Hematopoietic multipotent progenitor cell treated with erythropoietin and hydrocortisone succinate and interleukin-3 and kit ligand, for 6 days (in vitro differentiated cells): ENCODE data around the gene MAD2L1.

Source experiments
- DNase-seq: peaks from one replicate; pipeline ENCODE4 v3.0.0-alpha.2; 2015

MAD2L1 gene

DNA sequence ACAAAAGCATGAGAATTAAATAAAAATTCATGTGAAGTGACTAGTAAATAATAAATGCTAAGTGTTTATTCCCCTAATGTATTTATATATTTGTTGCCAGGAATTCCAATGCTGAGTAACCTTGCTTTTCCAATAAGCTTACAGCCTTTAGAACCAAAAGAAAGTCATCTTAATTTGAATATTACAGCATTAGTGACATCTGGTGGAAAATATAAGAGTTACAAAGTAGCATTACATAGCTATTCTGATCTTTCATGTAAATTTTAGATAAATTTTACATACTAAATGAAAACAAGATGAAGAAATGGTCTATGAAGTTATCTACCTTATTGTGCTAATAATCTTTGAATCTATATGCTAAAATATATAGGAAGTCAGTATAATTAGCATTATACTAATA, 10.4 kb downstream of the MAD2L1 start:
- DNase-seq: peak; percentile 44

DNA sequence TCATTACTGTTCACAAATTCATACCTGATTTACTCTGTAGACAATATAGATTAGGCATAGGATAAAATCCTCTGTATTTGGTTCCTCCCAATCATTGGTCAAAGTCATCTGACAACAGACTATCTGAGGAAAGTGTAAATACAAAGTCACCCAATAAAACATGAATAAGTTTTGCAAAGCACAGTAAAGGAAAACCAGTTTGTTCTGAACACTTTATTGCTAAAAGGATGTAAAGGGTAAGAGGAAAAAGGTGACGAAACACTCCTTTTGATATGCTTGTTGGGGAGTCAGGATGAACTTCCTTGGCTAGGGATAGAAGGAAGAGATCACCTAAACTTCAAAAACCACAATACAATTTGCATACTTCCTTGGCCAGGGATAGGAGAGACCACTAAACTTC, 10.9 kb downstream of the MAD2L1 start:
- no peak for DNase-seq

DNA sequence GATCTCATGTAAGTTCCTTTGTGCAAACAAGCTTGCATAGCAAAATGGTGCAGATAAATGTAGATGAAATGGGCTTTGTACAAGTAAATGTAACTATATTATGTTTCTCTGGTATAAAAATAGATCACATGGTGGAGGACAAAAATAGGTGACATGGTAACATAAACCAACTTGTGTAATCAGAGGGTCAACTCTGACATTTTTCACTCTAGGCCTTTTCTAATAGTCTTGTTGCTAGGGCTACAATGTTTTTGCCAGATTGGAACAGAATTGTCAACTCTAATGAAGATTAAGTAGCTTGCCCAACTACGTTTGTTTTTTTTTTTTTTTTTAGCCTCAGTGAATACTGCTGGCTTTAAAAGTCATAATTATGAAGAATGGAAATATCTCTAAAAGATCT, 11.5 kb downstream of the MAD2L1 start:
- no peak for DNase-seq

DNA sequence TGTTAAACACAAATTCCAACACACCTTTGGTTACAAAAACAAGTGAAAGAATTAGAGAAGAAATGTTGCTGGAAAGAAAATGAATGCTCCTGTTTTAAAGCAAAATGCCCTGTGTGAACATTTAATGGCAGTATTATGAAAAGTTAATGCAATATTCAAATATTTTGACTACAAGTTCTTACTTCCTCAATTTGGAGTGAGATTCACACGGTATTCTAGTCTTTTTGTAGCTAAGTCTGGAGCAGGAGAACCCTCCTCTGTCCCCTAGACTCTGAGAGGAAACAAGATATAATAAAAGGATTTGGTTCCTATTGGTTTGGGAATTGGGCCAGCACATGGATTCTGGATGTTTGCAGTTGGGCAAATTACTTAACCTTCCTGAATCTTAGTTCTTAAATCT, 12.7 kb downstream of the MAD2L1 start:
- no peak for DNase-seq

DNA sequence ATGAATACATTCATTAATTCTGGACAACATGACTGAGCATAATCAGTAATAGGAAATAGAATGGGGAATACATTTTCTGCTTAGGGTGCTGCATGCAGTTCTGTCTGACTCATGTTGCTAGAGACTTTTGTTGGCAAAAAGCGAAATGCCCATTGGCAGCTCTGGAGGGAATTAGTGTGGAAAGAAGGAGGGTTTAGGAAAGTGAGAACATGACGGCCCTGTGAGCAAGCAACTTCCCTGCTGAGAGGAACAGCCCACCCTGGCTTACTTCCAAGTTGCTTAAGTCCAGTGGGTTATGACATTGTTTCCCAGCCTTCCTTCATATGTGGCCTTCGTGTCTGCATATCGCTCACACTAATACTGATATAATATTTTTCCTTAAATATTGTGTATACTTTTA, 13.8 kb downstream of the MAD2L1 start:
- no peak for DNase-seq

DNA sequence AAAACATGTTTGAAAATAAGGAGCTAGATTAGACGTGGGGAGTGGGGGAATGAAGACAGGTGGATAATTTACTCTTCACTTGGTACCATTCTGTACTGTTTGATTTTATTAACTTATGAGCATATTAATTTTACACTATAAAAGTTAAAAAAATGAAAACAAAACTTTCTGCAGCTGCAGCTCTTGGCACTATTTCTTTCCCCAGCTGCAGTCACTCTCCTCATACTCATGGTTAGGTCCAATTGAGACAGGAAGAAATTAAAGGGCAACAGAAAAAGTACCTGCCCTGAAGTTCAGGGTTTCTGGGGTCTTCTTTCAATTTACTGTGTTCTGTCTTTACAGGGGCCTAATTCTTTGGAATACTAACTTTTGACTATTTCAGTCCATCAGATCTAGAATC, 15.4 kb downstream of the MAD2L1 start:
- no peak for DNase-seq

DNA sequence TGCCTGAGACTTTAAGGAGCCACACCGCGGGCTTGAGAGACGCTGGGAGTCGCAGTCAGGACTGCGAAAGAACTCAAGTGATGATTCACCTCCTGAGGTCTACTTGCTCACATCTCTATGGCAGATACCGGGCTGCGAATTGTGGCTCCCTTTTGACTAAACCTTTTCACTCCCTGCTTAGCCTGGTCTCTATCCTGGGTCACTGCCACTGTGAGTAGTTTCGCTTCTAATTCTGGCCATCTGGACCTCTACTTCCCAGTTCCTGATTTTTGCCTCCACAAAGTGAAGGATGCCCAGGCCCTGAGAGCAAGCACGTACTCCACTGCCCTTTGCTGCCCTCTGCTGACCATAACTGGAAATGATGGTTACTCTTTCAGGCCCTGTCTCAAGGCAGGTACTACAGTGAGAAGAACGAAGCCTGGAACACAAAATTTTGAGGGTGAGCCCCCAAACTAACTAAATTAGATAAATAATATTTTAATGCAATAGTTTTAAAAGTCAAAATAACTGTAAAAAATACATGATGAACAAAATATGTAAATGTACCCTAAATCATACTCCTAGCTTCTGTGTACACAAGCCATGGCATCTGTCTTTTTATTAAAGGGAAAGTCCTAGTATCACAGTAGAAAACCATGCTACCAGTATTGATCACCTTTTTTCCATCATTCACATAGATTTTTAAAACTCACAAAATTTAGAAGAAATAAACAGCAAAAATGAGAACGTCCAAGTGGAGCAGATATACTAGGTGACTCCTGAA, 16.7 kb downstream of the MAD2L1 start:
- peak; percentile 81 for DNase-seq

DNA sequence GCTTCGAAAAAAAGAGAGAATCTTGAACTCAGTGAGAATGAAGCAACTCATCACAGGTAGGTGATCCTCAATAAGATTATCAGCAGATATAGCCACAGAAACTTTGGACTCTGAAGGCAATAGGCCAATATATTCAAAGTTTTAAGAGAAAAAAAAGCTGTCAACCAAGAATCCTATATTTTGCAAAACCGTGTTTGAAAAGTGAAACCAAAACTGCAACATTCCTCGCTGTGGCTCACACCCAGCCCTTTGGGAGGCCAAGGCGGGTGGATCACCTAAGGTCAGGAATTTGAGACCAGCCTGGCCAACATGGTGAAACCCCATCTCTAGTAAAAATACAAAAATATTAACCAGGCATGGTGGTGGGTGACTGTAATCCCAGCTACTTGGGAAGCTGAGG, 22.8 kb downstream of the MAD2L1 start:
- no peak for DNase-seq

DNA sequence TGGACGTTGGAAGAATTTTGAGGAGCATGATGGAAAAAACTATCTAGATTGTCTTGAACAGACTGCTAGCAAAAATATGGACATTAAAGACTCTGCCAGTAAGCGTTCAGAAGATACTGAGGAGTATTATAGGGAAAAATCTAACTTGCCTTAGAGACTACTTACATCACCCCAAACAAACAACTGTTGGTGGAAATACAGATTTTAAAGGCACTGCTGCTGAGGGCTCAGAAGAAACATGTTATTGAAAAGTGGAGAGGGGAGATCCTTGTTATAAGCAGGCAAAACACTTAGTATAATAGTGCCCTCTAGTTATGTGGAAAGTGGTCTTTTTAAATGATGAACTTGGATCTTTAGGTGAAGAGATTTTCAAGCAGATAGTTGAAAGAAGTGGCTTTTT, 29.2 kb downstream of the MAD2L1 start:
- DNase-seq: no peak

DNA sequence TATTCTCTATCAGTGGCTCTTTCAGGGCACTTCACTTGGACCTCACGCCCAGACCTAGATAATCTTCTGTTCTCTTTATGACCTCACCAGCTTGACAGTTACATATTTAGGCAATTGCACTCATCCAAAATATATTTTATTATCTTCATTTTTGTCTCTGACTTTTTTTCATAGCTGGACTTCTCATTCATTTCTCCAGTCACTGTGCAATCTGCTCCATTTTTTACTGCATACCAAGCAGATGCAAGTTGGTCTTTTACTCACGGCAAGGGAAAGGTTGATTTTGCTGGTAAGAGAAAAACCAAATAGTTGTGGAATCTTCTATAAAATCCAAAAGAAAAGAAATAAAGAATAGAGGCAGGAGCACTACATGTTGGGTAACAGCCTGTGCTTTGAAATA, 31.7 kb downstream of the MAD2L1 start:
- no peak for DNase-seq

DNA sequence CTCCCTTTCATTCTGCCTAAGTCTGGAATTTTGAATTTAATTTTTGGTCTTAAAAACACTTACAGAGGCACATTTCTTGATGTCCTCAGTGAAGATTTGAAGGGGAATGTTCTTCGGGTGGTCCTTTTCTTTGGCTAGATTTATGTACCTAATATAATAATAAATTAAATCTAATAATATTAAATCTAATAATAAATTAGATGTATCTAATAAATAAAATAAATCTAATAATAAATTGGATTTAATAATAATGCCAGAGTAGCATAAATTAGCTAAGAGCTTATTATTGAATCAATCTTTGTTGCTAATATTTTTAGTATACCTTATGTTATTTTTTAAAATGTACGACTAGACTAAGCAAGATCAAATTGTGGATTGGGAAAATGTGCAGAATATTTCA, 39.8 kb downstream of the MAD2L1 start:
- DNase-seq: no peak

DNA sequence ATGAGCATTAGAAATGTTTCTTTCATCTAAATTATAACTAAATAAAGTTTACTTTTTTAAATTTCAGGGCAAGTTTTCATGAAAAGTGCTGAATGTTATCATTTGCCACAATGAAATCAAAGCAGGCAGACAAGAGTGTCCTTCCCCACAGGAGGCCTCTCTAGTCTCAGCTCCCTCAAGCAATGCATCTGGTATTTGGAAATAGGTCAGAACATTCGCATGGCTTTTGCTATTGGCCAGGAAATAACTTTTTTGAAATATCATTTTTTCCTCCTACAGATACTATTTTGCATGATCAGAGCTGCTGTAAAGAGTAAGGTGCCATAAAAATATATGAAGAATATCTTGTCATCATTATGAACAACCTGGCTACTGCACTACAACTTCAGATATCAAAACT, 41.1 kb downstream of the MAD2L1 start:
- no peak for DNase-seq

DNA sequence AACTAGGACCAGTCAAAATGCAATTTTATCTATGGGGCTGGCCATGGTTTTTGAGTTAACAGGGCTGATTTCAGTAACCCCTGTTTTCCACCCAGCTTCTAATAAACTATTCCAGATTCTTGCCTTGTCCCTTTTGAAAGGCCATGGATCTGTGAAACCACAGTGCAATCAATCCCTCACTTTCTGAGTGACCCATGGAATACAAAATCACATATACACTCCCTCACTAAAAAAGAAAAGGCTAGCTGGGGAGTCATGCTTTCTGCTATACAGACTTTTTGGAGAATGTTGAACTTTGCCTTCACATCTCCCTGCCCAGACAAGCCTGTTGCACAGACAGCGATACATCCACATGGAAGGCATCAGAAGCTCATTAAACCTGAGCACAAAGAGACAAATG, 47.9 kb downstream of the MAD2L1 start:
- DNase-seq: no peak

DNA sequence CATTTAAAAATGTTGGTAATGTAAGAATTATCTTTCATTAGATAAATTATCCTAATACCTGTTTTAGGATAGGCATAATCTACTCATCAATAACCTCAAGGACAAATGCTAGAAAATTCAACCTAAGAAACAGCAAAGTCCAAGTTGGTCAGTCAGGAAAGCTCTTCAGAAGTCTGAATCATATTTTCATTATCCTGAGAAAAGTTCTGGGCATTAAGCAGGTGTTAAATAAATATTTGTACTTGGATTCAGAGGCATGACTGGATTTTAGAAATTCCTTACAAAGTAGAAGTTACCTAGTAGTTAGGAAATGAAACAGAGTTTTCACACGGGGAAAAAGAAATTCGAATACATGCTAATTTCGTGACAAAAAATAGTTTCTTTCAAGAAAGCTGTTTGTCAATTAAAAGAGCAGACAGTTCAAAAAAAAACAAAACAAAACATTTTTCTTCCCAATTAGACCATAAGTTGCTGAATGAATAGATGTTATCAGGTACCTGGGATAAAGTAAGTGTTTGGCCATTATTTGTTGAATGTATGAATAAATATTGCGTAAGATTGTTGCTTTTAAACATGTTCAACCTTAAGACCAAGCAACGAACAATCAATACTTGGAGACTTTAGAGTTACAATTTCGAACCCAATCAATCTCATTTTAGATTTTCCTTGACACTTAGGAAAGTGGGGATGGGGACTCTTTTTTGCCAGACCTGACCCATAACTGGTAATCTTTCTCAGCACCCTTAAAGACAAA, 48.5 kb downstream of the MAD2L1 start:
- no peak for DNase-seq

DNA sequence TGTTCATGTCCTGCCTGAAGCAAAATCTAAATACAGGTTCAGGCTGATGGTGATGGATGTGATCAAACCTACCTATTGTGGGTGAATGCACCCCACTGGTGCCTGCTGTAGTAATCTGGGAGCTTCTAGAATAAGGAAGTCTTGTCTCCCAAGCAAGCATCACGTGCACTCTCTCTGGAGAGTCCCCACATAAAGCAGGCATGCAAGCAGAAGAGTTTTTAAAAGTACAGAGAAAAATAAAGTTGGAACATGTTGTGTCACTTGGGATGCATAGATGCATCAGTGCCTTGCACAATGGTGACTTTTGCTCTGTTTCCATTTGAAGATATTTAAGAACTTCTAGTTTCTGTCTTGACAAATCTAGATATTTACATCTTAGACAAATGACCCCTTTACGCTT, 54.9 kb downstream of the MAD2L1 start:
- DNase-seq: no peak

DNA sequence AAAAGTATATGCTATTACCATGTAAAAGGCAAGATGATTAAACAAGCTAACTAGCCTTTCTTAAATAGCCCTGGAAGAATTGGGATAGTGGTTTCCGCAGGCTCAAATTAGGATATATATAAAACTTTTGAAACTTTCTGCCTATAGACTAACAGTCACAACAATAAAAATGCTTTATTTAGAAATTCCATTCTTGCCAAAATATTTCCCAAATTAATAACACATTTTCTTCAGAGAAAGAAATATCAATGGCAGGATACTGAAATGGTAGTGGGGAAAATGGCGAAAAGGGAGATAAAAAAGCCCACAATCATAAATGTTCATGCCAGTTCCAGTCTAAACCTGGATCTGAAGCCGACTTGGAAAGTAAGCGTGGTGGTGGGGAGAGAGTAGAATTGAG, 56.0 kb downstream of the MAD2L1 start:
- no peak for DNase-seq

DNA sequence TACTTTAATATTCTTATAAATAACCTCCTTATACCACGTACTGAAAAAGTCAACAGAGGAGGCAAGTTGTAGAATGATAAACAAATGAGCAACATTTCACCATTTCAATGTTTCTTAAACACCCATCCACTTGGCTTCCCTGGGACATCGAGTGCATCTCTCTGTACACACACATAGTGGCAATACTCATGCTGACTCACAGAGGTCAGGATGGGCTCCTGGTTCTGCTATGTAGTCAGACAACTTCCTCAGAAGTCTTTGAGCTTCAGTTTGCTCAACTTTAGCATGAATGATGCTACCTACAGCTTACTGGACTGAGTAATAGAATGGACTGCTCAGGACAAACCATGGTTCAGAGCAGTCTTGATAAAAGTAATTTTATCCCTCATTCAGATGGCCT, 56.9 kb downstream of the MAD2L1 start:
- no peak for DNase-seq

DNA sequence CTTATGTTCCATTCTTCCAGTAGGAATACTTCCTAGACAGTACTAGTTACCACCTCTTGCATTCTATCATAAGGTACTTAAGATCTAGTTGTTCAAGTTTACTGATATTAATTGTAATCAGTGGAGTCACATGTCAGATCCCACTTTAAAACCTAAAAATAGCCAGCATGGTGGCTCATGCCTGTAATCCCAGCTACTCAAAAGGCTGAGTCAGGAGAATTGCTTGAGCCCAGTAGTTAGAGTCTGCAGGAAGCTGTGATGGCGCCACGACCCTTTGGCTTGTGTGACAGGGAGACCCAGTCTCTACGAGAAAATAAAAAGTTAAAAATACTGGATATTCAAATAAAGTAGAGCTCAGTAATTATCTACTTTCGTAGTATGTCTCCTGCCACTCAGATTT, 57.7 kb downstream of the MAD2L1 start:
- no peak for DNase-seq

DNA sequence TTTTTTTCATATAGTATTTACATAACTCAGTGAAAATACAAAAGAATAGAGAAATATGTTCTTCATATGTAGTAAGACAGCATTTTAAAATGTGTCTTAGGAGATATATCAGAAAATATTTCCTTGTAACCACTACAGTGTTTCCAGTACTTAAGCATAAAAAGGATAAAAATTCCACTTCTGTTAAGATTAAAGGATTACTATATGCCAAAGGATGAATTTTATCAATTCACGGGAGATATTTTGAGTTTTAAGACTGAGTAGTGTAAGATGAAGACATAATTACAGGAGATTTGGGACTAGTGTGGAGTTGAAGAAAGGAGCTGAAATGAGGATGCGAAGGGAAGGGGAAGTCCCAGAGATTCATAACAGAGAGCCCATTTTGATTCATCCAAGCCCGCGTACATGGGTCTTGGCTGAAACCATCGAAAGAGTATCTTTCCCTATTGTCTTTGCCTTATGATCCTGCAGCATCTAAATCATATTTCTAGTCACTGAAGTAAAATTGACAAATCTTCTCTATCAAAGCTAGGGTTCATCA, 58.7 kb downstream of the MAD2L1 start:
- no peak for DNase-seq

DNA sequence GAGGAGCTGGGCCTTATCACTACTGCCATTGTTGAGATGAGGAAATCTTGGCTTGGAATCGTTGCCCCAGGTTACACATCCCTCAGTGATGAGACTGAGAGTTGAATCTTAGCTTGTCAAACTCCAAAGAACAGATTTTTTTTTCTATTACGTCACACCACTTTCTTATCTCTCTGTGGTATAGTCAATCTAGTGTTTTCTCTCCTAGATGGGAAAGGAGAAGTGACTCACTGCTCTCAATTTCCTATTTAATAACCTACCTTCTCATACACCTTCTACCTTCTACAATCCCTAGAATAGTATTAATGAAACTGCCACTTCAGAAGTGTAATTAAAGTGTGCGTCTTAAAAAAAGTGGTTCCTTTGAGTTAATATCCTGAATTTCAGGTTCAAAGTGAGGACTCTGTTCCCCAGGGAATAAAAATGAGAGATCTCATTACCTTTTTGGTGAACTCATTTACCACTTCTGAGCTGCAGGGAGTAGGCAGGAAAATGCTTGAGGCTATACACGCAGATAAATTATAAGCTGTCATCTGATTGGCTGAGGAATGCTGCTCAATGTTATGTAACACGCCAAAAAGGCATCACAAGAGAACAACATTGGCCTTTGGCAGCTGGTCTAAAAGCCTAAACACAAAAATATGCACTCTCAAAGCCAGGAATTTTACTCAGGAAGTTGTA, 59.3 kb downstream of the MAD2L1 start:
- no peak for DNase-seq
